Measurements from ENCODE around the gene CYB5R2.
A peak's percentile ranks its signal among the peaks of the same experiment; 100 is the strongest.
"Not testable (repeated sequence)": the region's sequence is repeated elsewhere in the genome, so short reads cannot be mapped to it uniquely, and the experiment has no call there.

Gene CYB5R2

DNA sequence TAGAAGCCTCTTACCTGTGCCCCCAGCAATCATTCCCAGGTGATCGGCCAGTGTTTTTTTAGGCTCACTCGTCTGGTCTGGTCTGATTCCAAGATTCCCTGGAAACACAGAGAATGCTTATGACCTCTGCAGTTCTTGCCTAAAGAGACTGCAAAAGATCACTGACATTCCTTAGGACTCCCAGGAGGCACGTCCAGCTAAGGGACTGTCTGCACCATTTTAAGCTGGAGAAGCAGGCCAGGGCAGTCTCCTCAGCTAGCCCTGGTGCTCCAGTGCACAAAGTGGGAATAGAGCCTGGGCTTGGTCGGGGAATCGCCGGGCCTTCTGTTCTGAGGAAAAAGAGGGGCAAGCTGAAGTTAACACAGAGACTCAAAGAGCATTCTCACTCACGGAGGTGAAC, 4.8 kb downstream of the CYB5R2 start:
- no peak for DNase-seq

DNA sequence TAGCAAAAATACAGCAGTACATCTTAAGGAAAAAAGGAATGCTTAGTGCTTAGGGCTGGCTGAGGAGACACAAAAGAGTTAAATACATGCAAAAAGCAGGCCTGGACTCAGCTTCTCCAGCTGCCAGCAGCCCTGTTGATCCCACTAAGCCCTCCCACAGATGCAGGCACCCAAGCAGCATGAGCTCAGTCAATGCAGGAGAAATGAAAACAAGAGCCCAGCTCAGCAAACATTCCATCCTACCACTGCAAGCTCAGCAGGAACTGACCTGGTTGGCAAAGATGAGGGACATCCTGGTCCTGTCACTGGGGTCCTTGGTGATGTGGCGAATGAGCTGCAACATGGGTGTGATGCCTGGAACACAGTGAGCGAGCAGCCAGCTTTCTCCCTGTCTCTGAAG, 5.8 kb downstream of the CYB5R2 start:
- no peak for DNase-seq

DNA sequence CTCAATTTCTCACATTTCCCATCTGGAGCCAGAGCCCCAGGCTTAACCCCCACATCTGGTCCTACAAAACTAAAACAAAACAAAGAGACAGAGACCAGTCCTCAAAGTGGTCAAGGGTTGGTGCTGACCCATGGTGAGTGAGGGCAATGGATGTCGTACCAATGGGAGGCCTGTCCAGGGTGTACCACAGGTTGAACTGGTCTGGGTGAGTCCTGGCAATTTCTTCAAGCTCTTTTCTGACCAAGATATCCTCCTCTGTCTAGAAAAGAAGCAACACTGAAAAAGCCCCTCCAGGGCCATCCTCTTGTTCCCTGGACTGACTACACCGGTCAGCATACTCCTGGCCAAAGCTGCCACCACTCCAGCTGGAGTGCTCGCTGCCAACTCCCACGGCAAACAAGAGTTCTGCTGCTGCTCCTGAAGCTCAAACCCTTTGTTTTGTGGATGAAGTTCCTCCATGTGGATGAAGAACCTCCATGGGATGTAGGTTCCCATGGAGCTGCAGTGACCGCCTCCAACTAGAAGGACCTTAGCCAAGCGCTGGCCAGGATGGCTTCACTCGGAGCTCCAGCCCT, 6.9 kb downstream of the CYB5R2 start:
- no peak for DNase-seq

DNA sequence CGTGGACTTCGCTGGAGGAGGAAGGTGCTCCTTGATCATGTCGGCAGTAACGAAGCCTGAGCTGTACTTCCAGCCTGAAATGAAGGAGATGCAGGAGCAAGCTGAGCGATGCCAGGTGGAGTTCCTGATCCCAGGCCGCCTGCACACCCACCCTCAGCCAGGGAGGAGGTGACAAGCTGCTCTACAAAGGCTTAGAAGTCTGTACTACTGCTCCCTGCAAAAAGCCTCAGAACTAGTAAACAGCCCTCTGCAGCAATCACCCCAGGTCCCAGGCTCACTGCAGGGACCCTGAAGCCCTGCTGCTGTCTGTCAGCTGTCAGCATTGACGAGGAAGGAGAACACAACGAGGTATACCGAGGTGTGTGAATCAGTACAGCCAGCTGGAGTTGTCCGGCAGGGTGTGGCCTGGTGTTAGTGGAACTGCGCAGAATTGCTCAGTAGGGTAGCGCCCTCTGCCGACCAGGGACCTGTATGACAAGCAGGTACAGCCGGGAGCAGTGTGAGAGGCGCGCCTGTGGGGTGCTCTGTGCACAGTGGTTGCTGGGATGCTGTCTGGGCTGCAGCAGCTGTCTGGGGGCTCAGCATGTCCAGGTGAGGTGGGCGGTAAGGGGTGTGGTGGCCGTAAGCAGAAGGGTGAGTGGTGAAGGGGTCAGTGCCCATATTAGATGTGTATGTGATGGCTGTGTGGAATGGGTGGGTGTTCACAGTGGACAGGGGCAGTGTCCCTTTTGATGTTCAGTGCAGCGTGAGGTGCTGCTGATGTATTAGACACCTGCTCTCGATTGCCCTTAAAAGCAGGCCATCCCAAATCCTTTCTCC, 7.6 kb downstream of the CYB5R2 start:
- peak; percentile 84 to 87 for DNase-seq

DNA sequence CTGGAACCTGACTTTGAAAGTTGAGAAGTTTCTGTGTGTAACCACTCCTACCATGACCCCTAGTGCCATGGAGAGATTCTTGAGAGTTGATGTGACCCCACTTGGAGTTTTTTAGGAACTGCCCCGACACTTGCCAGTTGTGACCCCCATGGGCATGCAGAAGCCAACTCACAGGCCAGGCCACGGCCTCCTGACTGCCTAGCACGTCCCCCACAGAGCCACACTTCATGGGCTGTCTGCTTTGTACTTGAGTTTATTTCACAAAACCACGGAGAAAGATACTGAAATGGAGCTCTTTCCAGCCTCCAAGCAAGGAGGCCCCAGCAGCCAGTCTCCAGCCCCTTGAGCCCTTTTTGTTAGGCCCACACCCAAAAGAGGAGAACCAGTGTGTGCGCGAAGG, 8.4 kb downstream of the CYB5R2 start:
- DNase-seq: no peak

DNA sequence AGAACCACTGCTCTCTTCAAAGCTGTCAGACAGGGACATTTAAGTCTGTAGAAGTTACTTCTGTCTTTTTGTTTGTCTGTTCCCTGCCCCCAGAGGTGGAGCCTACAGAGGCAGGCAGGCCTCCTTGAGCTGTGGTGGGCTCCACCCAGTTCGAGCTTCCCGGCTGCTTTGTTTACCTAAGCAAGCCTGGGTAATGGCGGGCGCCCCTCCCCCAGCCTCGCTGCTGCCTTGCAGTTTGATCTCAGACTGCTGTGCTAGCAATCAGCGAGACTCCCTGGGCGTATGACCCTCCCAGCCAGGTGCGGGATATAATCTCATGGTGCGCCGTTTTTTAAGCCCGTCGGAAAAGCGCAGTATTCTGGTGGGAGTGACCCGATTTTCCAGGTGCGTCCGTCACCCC, 9.8 kb downstream of the CYB5R2 start:
- not testable (repeated sequence) for DNase-seq

DNA sequence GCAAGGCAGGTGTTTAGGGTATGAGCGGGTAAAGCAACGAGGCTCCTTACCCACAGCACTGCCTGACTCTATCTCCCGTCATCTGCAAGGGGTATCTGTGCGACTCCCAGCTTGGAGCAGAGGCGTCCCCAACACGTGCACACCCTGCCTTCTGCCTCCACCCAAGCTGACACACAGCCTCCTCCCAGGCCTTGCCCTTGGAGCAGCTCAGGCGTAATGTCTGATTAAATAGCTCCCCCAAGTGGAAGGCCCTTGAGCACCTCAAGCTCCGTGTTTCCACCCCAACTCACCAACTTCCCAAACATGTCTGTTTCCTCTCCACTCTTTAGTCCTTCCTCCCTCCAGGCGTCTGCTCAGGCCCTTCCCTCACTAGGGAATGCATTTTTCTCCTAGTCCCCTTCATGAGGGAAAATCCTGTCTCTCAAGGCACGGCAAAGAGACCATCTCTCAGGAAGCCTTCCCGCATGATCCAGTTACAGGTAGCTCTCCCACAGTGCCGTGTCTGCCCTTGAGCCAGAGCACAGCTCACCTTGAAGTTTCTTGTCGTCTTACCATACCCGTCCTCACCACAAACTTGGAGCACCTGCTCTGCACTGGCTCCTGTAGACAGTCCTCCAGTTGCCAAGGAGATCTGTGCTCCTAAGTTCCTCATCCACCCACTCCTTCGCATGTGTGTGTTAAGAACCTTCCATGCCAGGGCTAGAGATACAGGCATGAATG, 15.8 kb downstream of the CYB5R2 start:
- DNase-seq: no peak

DNA sequence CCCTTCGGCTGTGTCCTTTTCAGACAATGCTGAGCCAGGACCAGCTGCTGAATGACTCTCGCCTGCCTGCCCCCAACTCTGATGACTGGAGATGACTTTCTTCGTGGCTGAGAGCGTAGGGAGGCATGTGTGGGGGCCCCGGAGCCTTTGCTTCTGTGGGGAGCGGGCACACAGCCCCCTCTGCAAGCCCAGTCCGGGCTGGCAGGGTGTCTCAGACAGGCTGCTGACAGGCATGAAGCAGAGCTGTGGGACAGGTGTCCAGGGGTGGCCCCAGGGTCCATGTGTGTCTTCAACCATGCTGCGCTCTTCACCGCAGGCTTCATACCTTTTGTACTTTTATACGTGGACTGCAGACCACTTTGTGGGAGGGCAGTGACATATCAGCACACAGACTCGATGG, 16.6 kb downstream of the CYB5R2 start:
- no peak for DNase-seq

DNA sequence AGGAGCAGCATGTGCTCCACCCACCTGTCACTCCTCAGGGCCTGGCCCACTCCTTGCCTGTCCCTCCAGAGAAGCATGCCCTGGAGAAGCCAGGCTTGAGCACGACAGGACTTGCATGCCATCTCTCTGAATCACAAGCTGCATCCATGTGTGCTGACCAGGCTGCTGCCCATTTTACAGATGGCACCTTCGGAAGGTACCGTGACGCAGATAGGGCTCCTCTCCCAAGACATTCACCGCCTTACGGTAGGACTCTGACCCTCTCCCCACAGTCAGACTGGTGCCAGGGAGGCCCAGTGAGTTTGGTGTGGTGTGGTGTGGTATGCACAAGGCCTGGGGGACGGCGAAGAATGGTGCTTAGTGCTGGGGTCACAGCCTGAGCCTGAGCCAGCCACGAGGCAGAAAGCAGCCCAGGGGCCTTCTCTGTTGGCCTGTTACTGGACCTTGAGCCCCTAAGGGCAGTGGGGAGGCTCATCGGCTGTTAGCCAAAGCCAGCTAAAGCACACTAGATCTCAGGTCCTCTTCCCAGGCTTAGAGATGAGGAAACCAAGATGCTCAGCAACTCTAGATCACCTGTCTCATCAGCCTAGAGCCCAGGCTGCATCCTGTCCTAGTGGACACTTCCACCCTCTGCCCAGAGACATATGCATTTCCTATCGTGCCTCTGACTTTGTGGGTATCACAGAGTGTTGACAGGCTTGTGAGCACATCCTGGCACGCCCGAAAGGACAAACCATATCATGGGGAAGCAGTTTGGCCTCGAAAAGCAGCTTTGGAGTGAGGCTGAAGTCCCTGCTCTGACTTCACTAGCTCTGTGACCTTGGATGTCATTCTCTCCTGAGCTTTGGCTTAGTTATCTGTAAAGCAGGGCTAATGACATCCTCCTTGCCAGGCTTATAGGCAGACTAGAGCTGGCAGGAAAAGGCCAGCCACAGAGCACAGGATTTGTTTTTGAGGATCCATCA, 17.8 kb downstream of the CYB5R2 start:
- no peak for DNase-seq

DNA sequence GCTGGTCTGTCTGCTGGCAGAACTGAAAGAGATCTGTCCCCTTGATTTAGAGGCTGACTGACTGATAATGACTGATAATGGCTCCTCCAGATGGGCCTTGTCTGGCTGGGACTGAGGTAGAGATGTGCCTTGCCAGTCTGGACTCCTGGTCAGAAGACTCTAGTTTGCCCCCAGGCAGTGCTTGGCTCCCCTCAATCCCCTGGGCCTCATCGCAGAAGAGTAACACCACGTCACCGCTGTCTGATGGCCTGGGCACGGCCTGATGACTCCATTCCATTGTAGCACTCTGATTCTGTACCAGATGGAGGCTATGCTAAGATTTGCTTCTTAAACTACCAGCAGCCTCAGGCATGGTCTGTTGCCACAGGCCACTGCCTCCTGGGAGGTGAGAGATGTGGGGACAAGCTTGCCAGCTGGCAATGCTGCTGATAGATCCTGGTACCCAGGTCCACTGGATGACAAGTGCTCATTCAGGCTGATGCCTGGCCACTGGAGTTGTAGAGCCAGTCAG, 19.1 kb downstream of the CYB5R2 start:
- no peak for DNase-seq

DNA sequence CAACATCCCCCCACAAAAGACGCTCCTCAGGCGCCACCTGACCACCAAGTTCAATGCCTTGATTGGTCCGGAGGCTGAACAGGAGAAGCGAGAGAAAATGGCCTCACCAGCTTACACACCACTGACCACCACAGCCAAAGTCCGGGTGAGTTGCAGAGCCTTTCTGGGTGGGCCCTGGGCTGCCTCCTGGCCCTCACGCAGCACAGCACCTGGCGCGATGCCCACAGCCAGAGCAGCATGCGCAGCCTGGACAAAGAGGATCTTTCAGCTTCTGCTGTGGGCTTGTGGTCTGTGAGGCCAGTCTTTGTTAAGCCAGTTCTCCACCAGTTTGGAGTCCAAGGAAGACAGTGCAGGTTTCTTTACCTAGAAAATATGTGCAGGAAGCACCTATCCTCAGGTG, 21.6 kb downstream of the CYB5R2 start:
- no peak for DNase-seq

DNA sequence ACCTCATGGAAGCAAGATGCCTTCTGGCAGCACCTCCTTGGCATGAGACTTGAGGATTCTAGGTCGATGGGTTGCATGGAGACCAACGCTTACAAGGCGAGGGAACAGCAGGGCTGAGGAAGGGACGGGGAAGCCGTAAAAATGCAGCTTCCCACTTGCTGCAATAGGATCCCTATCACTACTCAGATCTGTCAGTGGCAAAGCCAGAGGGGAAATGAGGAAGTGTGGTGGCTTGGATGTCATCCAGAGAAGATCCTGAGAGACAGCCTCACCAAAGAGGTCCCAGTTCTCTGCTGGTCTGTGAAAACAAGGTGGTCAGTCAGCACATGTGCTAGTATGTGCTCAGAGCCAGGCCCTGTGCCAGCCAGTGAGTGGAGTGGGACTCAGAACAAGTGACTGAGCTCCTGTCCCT, 22.2 kb downstream of the CYB5R2 start:
- no peak for DNase-seq

DNA sequence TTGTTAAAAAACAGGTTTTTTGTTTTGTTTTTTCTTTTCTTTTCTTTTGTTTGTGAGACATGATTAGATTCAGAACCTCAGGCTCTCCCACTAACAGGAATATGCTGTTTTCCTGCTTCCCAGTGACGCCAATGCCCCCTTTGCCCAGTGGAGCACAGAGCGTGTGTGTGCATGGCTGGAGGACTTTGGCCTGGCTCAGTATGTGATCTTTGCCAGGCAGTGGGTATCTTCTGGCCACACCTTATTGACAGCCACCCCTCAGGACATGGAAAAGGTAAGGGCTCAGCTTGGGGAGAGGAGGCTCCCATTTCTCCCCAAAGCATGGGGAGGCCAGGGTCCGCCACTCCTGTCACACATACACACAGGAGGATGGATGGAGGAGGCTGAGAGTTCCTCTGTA, 25.0 kb downstream of the CYB5R2 start:
- DNase-seq: no peak

DNA sequence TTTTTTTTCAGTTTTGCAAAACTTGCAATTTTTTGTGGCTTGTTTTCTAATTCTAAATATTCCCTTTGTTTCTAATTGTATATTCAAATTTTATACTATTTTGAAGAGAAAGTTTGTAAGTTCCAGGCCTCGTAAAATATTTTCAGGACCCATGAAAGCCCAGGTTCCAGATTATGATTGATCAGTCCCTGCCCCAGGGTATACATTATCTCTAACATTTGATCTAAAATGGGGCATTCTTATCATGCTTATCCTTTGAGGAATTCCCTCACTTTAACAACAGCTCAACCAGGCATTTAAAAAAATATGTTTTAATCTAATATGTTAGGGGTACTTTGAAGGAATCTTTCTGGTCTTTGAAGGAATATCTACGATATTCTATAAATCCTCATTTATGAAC, 26.4 kb downstream of the CYB5R2 start:
- DNase-seq: no peak

DNA sequence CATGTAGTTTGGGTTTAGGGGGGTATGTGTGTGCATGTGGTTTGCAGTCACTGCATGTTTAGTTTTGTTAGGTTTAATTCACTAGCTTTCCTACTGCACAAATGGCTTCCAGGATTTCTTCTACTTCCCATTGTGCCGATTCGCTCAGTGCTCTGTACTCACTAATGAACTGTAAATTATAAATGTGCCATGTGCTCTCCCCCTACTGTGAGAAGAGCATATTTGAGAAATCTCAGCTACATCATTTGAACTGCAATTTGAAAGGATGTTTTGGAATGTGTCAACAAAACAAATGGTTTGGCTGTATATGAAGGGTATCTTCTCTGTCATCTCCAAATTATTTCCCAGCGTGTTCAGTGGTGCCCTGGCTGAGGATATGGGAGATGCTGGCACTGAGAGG, 28.1 kb downstream of the CYB5R2 start:
- no peak for DNase-seq

DNA sequence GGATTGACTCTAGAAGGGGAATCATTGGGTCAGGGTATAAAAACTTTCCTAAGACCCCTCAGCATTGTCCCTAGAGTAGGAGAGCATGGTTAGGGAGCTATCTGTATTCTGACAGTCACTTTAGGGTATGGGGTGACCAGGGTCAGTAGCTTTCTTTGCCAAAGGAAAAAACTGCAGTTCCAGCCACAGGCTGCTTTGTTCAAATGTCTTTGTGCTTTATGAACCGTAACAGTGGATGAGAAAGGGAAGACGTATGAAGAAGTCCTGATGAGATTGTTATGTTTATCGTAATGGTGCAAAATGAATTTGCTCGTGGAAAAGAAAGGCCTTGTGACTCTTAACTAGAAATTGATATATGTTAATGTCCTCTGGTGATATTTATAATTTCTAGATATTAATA, 30.0 kb downstream of the CYB5R2 start:
- DNase-seq: no peak

DNA sequence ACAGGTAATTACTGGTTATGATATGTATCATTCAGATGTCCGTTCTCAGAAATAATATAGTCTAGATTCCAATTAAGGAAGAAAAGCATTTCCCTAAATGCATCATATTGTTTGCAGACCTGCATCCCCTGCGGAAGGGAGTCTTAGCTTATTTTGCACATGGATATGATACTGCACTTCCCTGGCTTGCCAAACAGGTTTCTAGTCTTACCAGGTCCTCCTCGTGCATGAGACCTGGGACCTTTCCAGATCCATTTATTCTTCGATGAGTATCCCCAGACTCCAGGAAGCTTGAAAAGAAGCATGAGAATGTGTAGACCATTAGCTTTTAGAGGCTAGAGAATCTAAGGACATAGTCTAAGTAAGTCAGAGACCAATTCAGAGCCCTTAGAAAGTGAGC, 30.6 kb downstream of the CYB5R2 start:
- DNase-seq: no peak

DNA sequence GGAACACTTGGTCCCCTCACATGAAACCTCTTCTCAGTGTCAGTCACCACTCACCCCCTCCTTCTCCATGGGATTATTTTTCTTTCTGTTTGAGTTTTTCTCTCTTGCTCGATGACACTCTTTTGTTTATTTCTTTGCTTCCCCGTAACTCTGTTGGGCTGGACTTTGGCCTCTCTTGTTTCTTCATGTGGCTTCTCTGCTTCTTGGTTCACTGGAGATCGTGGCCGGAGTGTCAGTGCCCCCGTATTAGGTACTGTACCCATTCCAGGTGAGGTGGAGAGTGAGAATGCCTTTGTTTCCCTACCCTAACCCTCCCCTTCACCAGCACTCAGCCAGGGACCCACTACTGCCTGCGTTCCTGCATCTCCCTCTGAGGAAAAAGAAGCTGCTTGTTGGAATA, 32.5 kb downstream of the CYB5R2 start:
- no peak for DNase-seq

DNA sequence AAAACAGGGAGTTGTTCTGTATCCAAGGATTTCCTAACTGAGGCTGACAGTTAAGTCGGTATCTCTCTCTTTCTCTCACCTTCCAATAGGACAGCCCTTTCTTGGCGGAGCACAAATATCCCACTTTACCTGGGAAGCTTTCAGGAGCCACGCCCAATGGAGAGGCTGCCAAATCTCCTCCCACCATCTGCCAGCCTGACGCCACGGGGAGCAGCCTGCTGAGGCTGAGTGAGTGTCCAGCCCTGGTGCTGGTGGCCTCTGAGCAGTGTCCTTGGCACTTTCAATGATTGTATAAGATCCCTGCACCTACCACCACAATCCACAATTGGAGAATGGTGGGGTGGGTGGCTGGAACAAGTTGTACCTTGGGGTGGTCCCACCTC, 33.7 kb downstream of the CYB5R2 start:
- no peak for DNase-seq

DNA sequence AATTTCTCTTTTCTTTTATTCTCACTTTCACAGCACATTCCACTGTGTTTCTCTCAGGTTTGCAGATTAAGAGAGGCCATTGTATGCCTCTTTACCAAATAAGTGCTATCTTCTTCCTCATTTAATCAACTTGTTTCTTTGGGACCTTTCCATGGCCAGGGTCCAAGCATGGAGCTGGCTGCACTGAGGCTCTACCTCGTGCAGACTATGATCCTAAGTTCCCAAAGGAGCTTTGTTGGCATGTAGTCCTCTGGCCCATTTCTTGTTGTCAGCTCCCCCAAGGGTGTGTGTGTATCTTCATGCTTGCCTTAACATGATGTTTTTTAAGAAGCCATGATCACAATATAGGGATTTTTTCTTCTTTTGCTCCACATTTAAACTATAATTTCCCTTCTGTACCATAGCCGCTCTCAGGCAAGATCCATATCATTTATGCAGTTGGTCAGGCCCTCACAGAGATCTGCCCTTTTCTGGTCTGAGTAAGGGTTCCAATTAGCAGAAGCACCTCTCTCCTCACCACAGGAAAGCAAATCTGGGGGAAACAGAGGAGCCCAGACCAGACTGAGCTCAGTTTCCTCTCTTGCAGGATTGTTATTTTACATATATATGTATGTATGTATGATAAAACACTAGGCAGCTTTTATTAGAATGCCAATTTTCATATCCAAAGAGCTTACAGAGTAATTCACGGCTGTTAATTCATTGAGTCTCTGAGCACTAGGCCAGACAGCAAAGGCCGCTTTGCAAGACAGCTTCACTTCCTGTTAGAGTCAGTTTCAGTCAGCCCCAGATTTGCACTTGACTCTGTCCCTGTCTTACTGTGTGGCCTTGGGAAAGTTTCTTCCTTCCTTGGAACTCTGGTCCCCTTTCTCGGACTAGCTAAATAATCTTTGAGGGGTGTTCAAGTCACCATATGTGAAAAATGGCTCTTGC, 34.3 kb downstream of the CYB5R2 start:
- no peak for DNase-seq

DNA sequence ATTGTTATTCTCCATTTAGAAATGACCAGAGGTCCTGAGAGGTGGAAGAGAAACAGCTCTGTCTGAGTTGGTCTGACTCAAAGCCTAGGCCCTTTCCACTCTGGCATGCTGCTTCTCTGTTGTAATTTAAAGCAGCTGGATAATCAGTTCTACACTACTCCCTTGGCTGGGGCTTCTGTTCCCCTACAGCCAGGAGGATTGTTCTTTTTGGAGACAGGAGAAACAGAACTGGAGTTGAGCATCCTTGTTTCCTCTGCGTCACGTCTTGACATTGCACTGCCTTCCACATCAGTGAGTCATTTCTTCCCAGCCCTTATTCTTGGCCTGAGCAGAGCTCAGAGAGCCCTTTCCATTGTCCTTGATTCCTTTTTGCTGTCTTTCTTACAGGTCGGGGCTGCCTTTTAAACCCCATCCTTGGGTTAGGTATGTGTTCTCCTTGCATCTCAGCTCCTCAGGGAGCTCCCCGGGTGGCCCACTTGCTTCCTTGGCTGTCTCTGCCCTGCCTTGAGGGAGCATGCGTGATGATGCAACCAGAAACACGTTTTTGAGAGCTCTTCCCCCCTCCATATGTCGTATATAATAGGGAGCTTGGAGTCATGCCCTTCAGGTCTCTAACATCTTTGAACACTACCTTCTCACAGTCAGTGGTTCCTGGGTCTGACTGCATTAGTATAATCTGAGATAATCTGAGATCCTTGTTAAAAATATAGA, 35.7 kb downstream of the CYB5R2 start:
- no peak for DNase-seq

Data from activated CD4-positive, alpha-beta T cell treated with anti-CD3 and anti-CD28 coated beads, Interleukin-2, amount 50 U/mL, for 48 hours (primary cell).